GM10248 (cell line): Measurements from ENCODE around the gene ADCY4.
A peak's percentile ranks its signal among the peaks of the same experiment; 100 is the strongest.

ENCODE experiments used
- CTCF ChIA-PET: fragments of 300-600 bp; sonication (Branson Sonifier 250); formaldehyde crosslinking; extraction: SDS; loops from one replicate; lab custom pipeline; 2021; ENCODE audit warnings: antibody characterized with exemption; lab: Yijun Ruan, JAX
- POLR2A ChIA-PET: fragments of 350-650 bp; sonication (Branson Sonifier 250); formaldehyde crosslinking; extraction: SDS; loops from one replicate; lab custom pipeline; 2020; ENCODE audit warnings: antibody characterized with exemption; lab: Yijun Ruan, JAX
- DNase-seq: peaks from one replicate; pipeline ENCODE4 v3.0.0; 2012; ENCODE audit errors: extremely low spot score
- TF ChIP-seq, protein P1 (sequence below): IDR thresholded peaks from 2 replicates; pipeline ENCODE4 v1.5.1; 2012; ENCODE audit warnings: mild to moderate bottlenecking, low read depth; ENCODE audit errors: extremely low read depth, missing control alignments, control extremely low read depth

ADCY4 gene

DNA sequence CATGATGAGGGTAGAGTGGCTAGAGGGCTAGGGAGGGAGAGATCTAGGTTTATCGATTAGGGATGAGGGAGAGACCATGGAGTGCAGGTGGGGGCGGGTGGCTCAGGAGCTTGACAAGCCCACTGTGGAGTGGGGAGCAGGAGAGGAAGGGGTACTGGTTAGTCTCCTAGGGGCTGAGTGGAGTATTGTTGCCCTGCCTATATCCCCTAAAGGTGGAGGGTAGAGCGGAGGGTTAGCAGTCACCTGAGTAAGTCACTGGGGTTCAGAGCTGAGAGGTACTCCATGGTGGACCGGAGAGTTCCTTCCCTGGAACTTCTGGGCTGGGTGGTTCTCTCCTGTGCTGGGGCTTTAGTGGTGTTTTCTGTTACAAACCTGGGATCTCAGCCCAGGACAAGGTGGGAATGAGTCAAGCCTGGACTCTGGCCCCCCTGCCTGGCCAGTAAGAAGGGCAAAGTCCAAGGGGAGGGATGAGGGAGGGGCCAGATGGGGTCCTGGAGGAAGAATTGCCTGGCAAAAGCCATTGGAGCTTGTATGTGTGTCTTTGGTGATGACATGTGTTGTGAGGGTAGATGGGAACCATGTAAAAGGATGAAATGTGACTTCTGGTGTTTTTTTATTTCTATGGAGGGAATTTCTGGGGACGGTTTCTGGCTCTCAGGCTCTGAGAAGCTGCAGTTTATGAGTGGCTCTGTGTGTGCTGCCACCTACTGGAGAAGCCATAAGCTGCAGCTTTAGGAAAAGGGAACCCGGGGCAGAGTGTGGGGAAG is 27.1 kb downstream of the ADCY4 start, which contains the start of gene CIDEB:
CIDEB (minus strand) TSS at position 403 of the 767 bp plus-strand sequence; CDS start at position 284, 119 bp downstream.
- peak; percentile 74 for DNase-seq
- TF ChIP-seq, protein P1, sequence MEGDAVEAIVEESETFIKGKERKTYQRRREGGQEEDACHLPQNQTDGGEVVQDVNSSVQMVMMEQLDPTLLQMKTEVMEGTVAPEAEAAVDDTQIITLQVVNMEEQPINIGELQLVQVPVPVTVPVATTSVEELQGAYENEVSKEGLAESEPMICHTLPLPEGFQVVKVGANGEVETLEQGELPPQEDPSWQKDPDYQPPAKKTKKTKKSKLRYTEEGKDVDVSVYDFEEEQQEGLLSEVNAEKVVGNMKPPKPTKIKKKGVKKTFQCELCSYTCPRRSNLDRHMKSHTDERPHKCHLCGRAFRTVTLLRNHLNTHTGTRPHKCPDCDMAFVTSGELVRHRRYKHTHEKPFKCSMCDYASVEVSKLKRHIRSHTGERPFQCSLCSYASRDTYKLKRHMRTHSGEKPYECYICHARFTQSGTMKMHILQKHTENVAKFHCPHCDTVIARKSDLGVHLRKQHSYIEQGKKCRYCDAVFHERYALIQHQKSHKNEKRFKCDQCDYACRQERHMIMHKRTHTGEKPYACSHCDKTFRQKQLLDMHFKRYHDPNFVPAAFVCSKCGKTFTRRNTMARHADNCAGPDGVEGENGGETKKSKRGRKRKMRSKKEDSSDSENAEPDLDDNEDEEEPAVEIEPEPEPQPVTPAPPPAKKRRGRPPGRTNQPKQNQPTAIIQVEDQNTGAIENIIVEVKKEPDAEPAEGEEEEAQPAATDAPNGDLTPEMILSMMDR, result peak; percentile 93
- POLR2A ChIA-PET, result interaction anchor here (0.6 to 1.2 kb wide), 5 partner anchors 8 to 134 kb away, joined by 3 to 5 read pairs (median 3); partner anchors contain the start of genes DHRS1, NOP9 and TINF2
- CTCF ChIA-PET, result interaction anchor here (0.7 to 10.4 kb wide), 59 partner anchors 9 to 719 kb away, joined by 3 to 155 read pairs (median 5); partner anchors contain the start of genes ADCY4, CBLN3, CHMP4A and DHRS1

DNA sequence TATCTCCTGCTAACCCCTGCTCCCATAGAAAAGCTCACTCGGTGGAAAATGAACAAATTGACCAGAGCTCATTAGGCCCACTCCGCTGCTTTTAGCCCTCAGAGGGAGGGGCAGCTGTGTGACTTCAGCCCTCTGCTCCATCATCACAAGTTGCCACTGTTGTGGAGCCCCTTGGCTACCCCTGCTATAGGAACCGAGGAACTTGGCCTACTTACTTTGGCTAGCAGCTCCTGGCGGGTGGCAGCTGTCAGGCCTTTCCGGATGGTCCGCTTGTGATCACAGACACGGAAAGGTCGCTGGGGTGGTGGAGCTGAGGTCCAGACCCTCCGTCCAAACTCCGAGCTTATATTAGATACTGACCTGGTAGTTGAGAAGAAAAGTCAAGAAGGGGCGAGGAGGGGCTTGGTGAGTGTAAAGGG is 27.7 kb downstream of the ADCY4 start:
- TF ChIP-seq, protein P1, result no peak
- ChIA-PET POLR2A (no interaction called here), CTCF (interaction anchor here (1.1 to 10.4 kb wide), 33 partner anchors 9 to 250 kb away, joined by 3 to 155 read pairs (median 12); partner anchors contain the start of genes ADCY4, CBLN3, CHMP4A and DHRS1)
- DNase-seq, result no peak

DNA sequence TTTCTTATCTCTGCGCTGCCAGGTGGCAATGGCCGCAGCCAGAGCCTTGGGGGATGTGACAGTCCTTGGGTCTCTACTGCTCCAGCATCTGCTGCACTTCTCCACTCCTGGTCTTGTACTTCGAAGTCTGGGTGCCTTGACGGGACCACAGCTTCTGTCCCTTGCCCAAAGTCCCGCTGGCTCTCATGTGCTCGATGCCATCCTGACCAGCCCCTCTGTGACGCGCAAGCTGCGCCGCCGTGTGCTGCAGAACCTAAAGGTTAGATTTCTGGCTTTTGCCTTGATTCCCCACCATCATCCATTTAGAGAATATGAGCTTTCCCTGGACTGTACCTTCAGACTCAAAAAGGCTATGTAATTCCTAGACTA is 30.9 kb downstream of the ADCY4 start:
- POLR2A ChIA-PET, result no interaction called here
- CTCF ChIA-PET, result interaction anchor here (0.9 to 15.5 kb wide), 5 partner anchors 24 to 189 kb away, joined by 3 to 323 read pairs (median 3); partner anchors contain the start of genes DCAF11, NRL and TINF2
- TF ChIP-seq, protein P1, result no peak
- no peak for DNase-seq

DNA sequence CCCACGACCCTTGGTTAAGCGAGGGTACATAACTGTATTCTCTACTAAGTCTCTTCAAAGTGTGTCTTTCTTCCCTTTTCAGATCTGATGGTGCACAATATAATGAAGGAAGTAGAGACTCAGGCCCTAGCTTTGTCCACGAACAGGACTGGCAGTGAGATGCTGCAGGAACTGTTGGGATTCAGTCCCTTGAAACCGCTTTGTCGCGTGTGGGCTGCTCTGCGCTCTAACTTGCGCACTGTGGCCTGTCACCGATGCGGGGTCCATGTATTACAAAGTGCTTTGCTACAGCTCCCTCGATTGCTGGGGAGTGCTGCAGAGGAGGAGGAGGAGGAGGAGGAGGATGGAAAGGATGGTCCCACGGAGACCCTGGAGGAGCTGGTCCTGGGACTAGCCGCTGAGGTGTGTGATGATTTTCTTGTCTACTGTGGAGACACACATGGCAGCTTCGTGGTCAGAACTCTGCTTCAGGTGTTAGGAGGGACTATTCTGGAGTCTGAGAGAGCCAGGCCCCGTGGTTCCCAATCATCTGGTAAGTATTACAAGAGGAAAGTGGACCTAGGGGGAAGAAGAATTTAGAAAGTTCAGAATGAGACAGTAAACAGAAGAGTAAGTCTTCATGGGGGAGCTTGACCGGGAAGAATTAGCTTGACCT is 34.4 kb downstream of the ADCY4 start:
- ChIA-PET CTCF (interaction anchor here (0.9 to 15.5 kb wide), 13 partner anchors 9 to 210 kb away, joined by 3 to 323 read pairs (median 5); partner anchors contain the start of genes CIDEB, GMPR2, LTB4R and LTB4R2), POLR2A (interaction anchor here (1.0 to 1.2 kb wide), 3 partner anchors 8 to 143 kb away, joined by 3 to 4 read pairs (median 4); partner anchors contain the start of genes CIDEB and TINF2)
- TF ChIP-seq, protein P1, result no peak
- DNase-seq, result no peak

DNA sequence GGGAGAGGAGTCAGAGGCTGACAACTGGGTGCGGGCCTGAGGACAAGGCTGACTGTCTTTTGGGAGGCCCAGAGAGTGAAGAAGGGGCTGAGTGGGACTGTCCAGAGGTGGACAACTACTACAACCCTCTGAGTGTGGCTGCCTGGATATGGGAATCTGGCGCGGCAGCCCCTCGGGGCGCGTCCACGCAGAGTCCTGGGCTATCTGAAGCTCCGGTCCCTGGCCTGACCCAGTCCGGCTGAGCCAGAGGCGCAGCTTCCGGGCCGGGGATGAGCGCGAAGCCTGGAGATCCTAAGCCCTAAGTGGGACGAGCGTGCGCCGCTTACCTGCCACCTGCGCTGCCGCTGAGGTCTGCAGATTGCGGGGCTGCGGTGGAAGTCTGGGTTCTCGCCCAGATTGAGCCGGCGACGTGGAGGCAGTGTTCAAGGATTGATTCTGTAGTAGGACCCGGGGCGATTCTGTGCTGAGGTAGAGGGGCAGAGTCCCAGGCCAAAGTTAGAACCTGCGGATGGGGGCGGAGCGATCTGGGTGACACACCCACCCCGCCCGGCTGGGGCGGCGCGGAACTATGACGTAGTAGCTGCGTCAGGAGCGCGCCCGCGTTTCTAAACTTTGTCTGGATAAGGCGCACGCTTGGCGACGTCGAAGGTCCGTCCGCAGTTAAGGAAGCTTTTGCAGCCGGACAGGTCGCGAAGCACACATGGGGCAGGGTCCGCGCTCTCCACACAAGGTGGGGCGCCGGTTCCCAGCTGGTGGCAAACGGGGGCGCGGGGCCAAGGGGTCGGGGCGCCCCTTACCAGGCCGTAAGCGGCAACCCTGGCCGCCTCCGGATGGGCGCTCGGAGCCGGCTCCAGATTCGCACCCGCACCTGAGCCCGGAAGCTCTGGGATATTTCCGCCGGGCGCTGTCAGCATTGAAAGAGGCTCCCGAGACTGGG is 35.3 kb downstream of the ADCY4 start, which contains the start of the genes DHRS1 and NOP9:
DHRS1 (minus strand) TSS at position 526 of the 937 bp plus-strand sequence. CDS start 674 bp downstream, outside the sequence.
NOP9 (plus strand) TSS at position 596 of the 937 bp plus-strand sequence; CDS start at position 701, 105 bp downstream.
- TF ChIP-seq, protein P1, result no peak
- POLR2A ChIA-PET, result interaction anchor here (1.0 to 1.2 kb wide), 4 partner anchors 9 to 143 kb away, joined by 3 to 4 read pairs (median 4); partner anchors contain the start of genes CIDEB and TINF2
- CTCF ChIA-PET, result interaction anchor here (0.9 to 15.5 kb wide), 18 partner anchors 10 to 241 kb away, joined by 3 to 323 read pairs (median 12); partner anchors contain the start of genes CIDEB, GMPR2, LTB4R and LTB4R2
- DNase-seq, result peak; percentile 96
